Activated naive CD8-positive, alpha-beta T cell (primary cell): ENCODE data around the gene GGT6.

Experiments used
- H3K27ac Mint-ChIP-seq: one replicate; pipeline ENCODE4 v1.8.0; 2021; ENCODE audit warnings: mixed read lengths
- H3K27me3 Mint-ChIP-seq: one replicate; pipeline ENCODE4 v1.8.0; 2021; ENCODE audit warnings: mixed read lengths
- H3K36me3 Mint-ChIP-seq: one replicate; pipeline ENCODE4 v1.8.0; 2021; ENCODE audit warnings: mixed read lengths
- H3K4me1 Mint-ChIP-seq: one replicate; pipeline ENCODE4 v1.8.0; 2021; ENCODE audit warnings: low read depth, mixed read lengths
- H3K4me3 Mint-ChIP-seq: one replicate; pipeline ENCODE4 v1.8.0; 2021; ENCODE audit warnings: mild to moderate bottlenecking, mixed read lengths
- H3K9me3 Mint-ChIP-seq: one replicate; pipeline ENCODE4 v1.8.0; 2021; ENCODE audit warnings: low read depth, mixed read lengths

GGT6 gene

DNA sequence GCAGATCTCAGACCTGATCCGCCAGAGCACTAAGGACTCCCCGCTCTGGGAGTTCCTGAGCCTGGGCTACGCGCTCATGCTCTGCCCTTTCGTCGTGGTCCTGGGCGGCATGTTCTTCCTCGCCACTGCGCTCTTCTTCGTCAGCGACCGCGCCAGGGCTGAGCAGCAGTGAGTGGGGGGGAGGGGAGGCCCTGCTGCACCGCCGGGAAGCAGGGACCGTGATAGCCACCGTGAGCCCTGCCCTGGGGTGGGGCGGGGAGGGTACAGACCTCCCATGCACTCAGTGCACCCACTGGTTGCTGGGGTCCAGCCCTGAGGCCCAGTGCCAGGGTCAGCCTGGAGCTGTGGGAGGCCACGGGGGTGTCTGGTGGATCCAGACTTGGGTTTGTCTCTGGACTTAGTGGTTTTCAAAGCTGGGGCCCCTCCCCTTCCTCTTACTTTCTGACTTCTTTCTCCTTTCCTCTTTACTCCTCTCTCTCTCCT is 24.1 kb downstream of the GGT6 start:
- Mint-ChIP-seq H3K27ac (no peak overlapping the region), H3K9me3 (no peaks in the 10 kb centered on the region), H3K4me1 (peaks cover 8% of the 10 kb centered on the region), H3K36me3 (no peaks in the 10 kb centered on the region), H3K27me3 (peaks cover 2% of the 10 kb centered on the region), H3K4me3 (no peak overlapping the region)

- Mint-ChIP-seq H3K9me3 (no peaks in the 10 kb centered on the region), H3K36me3 (no peaks in the 10 kb centered on the region), H3K4me1 (peaks cover 8% of the 10 kb centered on the region), H3K27me3 (peaks cover 2% of the 10 kb centered on the region), H3K27ac (no peak overlapping the region), H3K4me3 (no peak overlapping the region)
Observed at GRCh38 chr17:4535667-4536258, 24.6 kb downstream of the GGT6 start.

- Mint-ChIP-seq H3K27me3 (peaks cover 2% of the 10 kb centered on the region), H3K4me1 (peaks cover 8% of the 10 kb centered on the region), H3K9me3 (no peaks in the 10 kb centered on the region), H3K4me3 (no peak overlapping the region), H3K36me3 (no peaks in the 10 kb centered on the region), H3K27ac (no peak overlapping the region)
Observed at GRCh38 chr17:4534928-4535666, 25.3 kb downstream of the GGT6 start.

- no peak overlapping the region for H3K27ac Mint-ChIP-seq
- H3K9me3 Mint-ChIP-seq: no peaks in the 10 kb centered on the region
- no peak overlapping the region for H3K4me3 Mint-ChIP-seq
- H3K36me3 Mint-ChIP-seq: no peaks in the 10 kb centered on the region
- peaks cover 8% of the 10 kb centered on the region for H3K4me1 Mint-ChIP-seq
- peaks cover 2% of the 10 kb centered on the region for H3K27me3 Mint-ChIP-seq
Observed at GRCh38 chr17:4534515-4534914, 25.9 kb downstream of the GGT6 start.

DNA sequence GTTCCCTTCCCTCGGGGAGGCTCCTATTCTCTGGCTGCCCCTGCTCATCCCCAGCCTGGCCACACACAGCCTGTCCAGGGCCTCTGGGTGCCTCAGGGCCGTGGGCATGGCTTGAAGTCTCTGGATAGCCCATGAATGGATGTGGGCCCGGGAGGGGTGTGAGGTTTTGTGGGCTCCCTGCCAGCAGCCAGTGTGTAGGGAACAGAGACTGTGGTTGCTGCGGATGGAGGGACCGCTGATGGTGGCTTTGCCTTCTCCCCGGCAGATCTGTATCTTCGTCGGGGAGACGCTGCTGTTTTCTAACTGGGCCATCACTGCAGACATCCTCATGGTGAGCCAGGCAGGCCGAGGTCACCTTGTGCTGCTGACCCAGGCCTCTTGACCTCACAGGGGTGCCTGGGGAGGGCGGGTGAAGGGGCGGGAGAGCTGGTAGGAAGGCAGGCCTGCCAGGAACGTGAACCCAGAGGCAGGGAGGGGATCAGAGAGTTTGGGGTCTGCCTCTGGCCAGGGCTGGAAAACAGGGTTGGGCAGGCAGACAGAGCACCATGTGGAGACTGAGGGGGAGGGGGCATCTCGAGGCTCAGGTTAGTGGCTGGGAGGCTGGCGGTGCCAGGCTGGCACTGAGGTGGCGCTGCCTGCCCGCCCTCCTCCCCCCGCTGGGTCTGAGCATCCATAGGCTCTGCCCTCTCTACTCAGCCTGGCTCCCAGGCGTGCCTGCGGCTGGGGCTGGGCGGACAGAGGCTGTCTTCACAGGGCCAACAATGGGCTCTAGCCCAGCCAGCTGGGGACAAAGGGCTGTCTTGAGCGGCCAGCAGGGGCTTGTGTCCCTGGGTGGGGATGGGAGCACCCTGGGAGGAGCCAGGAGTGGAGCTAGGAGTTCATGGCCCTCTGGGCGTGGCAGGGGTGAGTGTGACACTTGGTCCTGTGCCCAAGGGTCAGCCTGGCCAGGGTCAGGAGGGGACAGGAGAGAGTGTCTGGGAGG is 26.6 kb downstream of the GGT6 start:
- Mint-ChIP-seq H3K9me3 (no peaks in the 10 kb centered on the region), H3K27me3 (peaks cover 2% of the 10 kb centered on the region), H3K27ac (no peak overlapping the region), H3K36me3 (no peaks in the 10 kb centered on the region), H3K4me3 (no peak overlapping the region), H3K4me1 (peaks cover 8% of the 10 kb centered on the region)

DNA sequence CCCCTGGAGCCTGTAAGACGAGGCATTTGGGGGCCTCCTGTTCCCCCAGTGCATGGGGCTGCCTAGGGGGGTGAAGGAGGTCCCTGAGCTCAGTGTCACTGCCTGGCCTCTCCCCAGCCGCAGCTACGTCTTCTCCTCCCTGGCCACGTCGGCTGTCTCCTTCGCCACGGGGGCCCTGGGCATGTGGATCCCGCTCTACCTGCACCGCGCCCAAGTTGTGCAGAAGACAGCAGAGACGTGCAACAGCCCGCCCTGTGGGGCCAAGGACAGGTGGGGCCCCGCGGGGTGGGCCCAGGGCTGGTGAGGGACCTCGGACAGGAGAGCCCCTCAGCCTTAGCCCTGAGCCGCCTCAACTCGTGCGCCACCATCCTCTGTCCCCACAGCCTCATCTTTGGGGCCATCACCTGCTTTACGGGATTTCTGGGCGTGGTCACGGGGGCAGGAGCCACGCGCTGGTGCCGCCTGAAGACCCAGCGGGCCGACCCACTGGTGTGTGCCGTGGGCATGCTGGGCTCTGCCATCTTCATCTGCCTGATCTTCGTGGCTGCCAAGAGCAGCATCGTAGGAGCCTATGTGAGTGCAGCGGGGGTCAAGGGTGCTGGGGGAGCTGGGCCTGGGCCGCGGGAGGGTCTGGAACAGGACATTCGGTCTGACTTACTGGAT is 27.4 kb downstream of the GGT6 start:
- H3K36me3 Mint-ChIP-seq: no peaks in the 10 kb centered on the region
- H3K27ac Mint-ChIP-seq: no peak overlapping the region
- H3K4me1 Mint-ChIP-seq: peaks cover 8% of the 10 kb centered on the region
- no peaks in the 10 kb centered on the region for H3K9me3 Mint-ChIP-seq
- no peak overlapping the region for H3K4me3 Mint-ChIP-seq
- H3K27me3 Mint-ChIP-seq: peaks cover 2% of the 10 kb centered on the region

- H3K9me3 Mint-ChIP-seq: no peaks in the 10 kb centered on the region
- no peak overlapping the region for H3K4me3 Mint-ChIP-seq
- peaks cover 8% of the 10 kb centered on the region for H3K4me1 Mint-ChIP-seq
- no peak overlapping the region for H3K27ac Mint-ChIP-seq
- peaks cover 2% of the 10 kb centered on the region for H3K27me3 Mint-ChIP-seq
- H3K36me3 Mint-ChIP-seq: no peaks in the 10 kb centered on the region
Observed at GRCh38 chr17:4531988-4532736, 28.2 kb downstream of the GGT6 start.

- Mint-ChIP-seq H3K27ac (no peak overlapping the region), H3K9me3 (no peaks in the 10 kb centered on the region), H3K36me3 (no peaks in the 10 kb centered on the region), H3K4me3 (no peak overlapping the region), H3K4me1 (peaks cover 8% of the 10 kb centered on the region), H3K27me3 (peaks cover 2% of the 10 kb centered on the region)
Observed at GRCh38 chr17:4530799-4531730, 29.3 kb downstream of the GGT6 start.

- Mint-ChIP-seq H3K27ac (peak overlapping the region; percentile 64), H3K9me3 (no peaks in the 10 kb centered on the region), H3K4me1 (peaks cover 8% of the 10 kb centered on the region), H3K4me3 (no peak overlapping the region), H3K27me3 (peaks cover 2% of the 10 kb centered on the region), H3K36me3 (no peaks in the 10 kb centered on the region)
Observed at GRCh38 chr17:4529533-4530152, 30.7 kb downstream of the GGT6 start.

GRCh38 chr17:4527566-4528125 is 32.7 kb downstream of the GGT6 start:
- Mint-ChIP-seq H3K27ac (no peak overlapping the region), H3K36me3 (no peaks in the 10 kb centered on the region), H3K4me3 (no peak overlapping the region), H3K27me3 (peaks cover 2% of the 10 kb centered on the region), H3K9me3 (no peaks in the 10 kb centered on the region), H3K4me1 (no peaks in the 10 kb centered on the region)

GRCh38 chr17:4527134-4527533 is 33.2 kb downstream of the GGT6 start:
- H3K36me3 Mint-ChIP-seq: no peaks in the 10 kb centered on the region
- H3K27me3 Mint-ChIP-seq: peaks cover 2% of the 10 kb centered on the region
- no peaks in the 10 kb centered on the region for H3K4me1 Mint-ChIP-seq
- H3K27ac Mint-ChIP-seq: no peak overlapping the region
- H3K4me3 Mint-ChIP-seq: no peak overlapping the region
- H3K9me3 Mint-ChIP-seq: no peaks in the 10 kb centered on the region

GRCh38 chr17:4525691-4526397 is 34.5 kb downstream of the GGT6 start:
- no peaks in the 10 kb centered on the region for H3K27me3 Mint-ChIP-seq
- H3K9me3 Mint-ChIP-seq: no peaks in the 10 kb centered on the region
- H3K27ac Mint-ChIP-seq: no peak overlapping the region
- H3K36me3 Mint-ChIP-seq: no peaks in the 10 kb centered on the region
- no peak overlapping the region for H3K4me3 Mint-ChIP-seq
- no peaks in the 10 kb centered on the region for H3K4me1 Mint-ChIP-seq
